ENCODE results near the gene RREB1. TPM values are rescaled to one million over a fixed set of nuclear protein-coding genes. Genes with fewer than 3 reads are reported as not detected.

The RREB1 gene
- total RNA-seq, 2 experiments from 2014 or later = 18.7 to 19.7 TPM

DNA sequence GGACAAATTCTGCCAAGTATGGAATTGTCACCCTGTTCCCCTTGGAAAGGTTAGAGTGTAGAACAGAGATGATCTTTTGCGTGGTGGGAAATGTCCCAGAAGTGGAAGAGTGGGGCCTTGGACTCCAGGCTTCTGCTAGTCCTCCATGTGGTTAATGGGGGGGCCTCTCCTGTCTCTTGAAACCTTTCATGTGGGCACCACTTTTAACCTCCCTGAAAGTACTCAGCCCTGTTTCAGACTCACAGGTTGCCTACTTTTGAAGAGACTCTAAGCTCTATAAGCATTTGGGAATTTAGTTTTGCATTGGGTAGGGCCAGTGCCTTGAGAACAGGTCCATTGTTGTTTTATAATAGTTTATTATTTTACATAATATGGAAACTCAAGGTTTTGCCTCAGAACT, 17.5 kb downstream of the RREB1 start:
- DNase-seq (no peak), ATAC-seq (no peak)
- intact Hi-C loops (cut with micrococcal nuclease) = no loop called here
- POLR2A ChIA-PET = interaction anchor here (1.1 kb wide), 1 partner anchor 10 kb away, joined by 3 read pairs; no protein-coding TSS in a partner anchor
- CTCF ChIA-PET = interaction anchor here (1.1 kb wide), 1 partner anchor 11 kb away, joined by 3 read pairs; no protein-coding TSS in a partner anchor
- Mint-ChIP-seq H3K36me3 (ENCODE audit: low read depth) (peaks cover 51% of the 10 kb centered on the region), H3K27me3 (no peaks in the 10 kb centered on the region), H3K4me1 (ENCODE audit: low read depth) (peaks cover 59% of the 10 kb centered on the region), H3K9me3 (no peaks in the 10 kb centered on the region), H3K27ac (peak overlapping the region; percentile 42), H3K4me3 (no peak overlapping the region)
- TF ChIP-seq, protein P1, sequence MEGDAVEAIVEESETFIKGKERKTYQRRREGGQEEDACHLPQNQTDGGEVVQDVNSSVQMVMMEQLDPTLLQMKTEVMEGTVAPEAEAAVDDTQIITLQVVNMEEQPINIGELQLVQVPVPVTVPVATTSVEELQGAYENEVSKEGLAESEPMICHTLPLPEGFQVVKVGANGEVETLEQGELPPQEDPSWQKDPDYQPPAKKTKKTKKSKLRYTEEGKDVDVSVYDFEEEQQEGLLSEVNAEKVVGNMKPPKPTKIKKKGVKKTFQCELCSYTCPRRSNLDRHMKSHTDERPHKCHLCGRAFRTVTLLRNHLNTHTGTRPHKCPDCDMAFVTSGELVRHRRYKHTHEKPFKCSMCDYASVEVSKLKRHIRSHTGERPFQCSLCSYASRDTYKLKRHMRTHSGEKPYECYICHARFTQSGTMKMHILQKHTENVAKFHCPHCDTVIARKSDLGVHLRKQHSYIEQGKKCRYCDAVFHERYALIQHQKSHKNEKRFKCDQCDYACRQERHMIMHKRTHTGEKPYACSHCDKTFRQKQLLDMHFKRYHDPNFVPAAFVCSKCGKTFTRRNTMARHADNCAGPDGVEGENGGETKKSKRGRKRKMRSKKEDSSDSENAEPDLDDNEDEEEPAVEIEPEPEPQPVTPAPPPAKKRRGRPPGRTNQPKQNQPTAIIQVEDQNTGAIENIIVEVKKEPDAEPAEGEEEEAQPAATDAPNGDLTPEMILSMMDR (IDR thresholded peaks at IDR 0.05) = no peak

DNA sequence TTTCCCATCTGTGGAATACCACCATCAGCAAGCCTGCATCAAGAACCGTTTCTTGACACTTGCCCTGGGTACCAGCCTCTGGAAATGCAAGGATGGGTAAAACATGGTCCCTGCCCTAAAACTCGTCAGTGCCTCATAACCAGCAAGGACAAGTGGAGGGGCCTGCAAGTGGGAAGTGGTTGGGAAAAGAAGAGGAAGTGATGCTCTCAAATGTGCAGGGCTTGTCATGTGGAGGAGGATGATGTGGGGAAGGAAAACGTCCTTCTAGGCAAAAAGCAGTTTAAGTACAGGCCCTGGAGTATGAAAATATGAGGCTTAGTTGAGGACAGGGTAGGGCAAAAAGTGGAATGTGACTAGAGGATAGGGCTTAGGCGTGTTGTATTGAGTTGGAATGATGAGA, 19.0 kb downstream of the RREB1 start:
- no peak overlapping the region for H3K27ac Mint-ChIP-seq
- H3K4me1 Mint-ChIP-seq (ENCODE audit: low read depth) = peaks cover 65% of the 10 kb centered on the region
- intact Hi-C loops (cut with micrococcal nuclease) = no loop called here
- DNase-seq = no peak
- no peak overlapping the region for H3K4me3 Mint-ChIP-seq
- peaks cover 55% of the 10 kb centered on the region for H3K36me3 Mint-ChIP-seq (ENCODE audit: low read depth)
- ChIA-PET POLR2A (interaction anchor here (0.6 to 1.5 kb wide), 2 partner anchors 13 to 33 kb away, joined by 3 read pairs; no protein-coding TSS in a partner anchor), CTCF (interaction anchor here (0.6 kb wide), 1 partner anchor 16 kb away, joined by 3 read pairs; no protein-coding TSS in a partner anchor)
- ATAC-seq = no peak
- TF ChIP-seq, protein P1 (IDR thresholded peaks at IDR 0.05) = no peak
- no peaks in the 10 kb centered on the region for H3K27me3 Mint-ChIP-seq
- H3K9me3 Mint-ChIP-seq = no peaks in the 10 kb centered on the region

DNA sequence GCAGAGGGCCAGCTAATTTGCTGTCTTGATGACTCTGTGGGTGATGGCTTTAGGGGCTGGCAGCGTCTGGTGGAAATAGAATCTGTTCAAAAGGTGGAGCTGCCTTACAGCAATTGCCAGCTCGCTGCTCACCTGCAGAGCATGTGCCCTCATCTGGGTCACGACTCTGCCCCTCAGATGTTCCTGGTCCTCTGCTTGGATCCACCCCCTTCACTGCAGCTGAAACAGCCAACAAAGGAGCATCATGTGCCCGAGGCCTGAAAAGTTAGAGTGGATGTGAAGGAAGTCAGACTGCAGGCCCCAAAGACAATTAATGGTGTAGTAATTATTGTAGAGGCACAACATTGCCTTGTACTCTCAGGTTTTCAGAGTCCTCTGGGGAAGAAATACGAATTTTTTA, 19.9 kb downstream of the RREB1 start:
- ChIA-PET POLR2A (interaction anchor here (0.7 to 1.9 kb wide), 8 partner anchors 8 to 26 kb away, joined by 3 to 6 read pairs (median 4); no protein-coding TSS in a partner anchor), CTCF (interaction anchor here (1.2 to 1.5 kb wide), 3 partner anchors 11 to 18 kb away, joined by 3 read pairs; no protein-coding TSS in a partner anchor)
- DNase-seq (no peak), ATAC-seq (no peak)
- TF ChIP-seq, protein P1 (IDR thresholded peaks at IDR 0.05) = no peak
- Mint-ChIP-seq H3K9me3 (no peaks in the 10 kb centered on the region), H3K27me3 (no peaks in the 10 kb centered on the region), H3K4me1 (ENCODE audit: low read depth) (peaks cover 70% of the 10 kb centered on the region), H3K36me3 (ENCODE audit: low read depth) (peaks cover 52% of the 10 kb centered on the region), H3K27ac (peak overlapping the region; percentile 47), H3K4me3 (no peak overlapping the region)
- intact Hi-C loops (cut with micrococcal nuclease) = no loop called here

GRCh38 chr6:7129360-7129759, 21.6 kb downstream of the RREB1 start:
- no peaks in the 10 kb centered on the region for H3K27me3 Mint-ChIP-seq
- ATAC-seq = peak; percentile 47
- peak; percentile 24 for DNase-seq
- ChIA-PET POLR2A (interaction anchor here (1.0 to 2.3 kb wide), 8 partner anchors 9 to 41 kb away, joined by 3 to 9 read pairs (median 4); no protein-coding TSS in a partner anchor), CTCF (interaction anchor here (1.1 to 1.7 kb wide), 5 partner anchors 9 to 433 kb away, joined by 3 to 5 read pairs (median 4); no protein-coding TSS in a partner anchor)
- TF ChIP-seq, protein P1 (IDR thresholded peaks at IDR 0.05) = no peak
- H3K9me3 Mint-ChIP-seq = no peaks in the 10 kb centered on the region
- H3K4me1 Mint-ChIP-seq (ENCODE audit: low read depth) = peaks cover 77% of the 10 kb centered on the region
- intact Hi-C loops (cut with micrococcal nuclease) = no loop called here
- H3K4me3 Mint-ChIP-seq = no peak overlapping the region
- H3K27ac Mint-ChIP-seq = peak overlapping the region; percentile 83
- H3K36me3 Mint-ChIP-seq (ENCODE audit: low read depth) = peaks cover 47% of the 10 kb centered on the region
